GM12878 (cell line): ENCODE data around the gene MAGI2. TPM values are rescaled to one million over a fixed set of nuclear protein-coding genes. Genes with fewer than 3 reads are reported as not detected.

ENCODE experiments used
- ATAC-seq: fragments of 200-7000 bp; cut with Tn5 transposase; 3 replicates; pipeline ENCODE4 v1.9.1; 2020; ENCODE audit warnings: mild to moderate bottlenecking, moderate library complexity
- BruUV-seq: library from RNA; stranded (reverse); fragments of 400-500 nt; replicated peaks from 2 replicates; lab custom pipeline; 2021; lab: Mats Ljungman, UMichigan
- CTCF ChIA-PET: fragments of 300-600 bp; sonication (Branson Sonifier 250); formaldehyde crosslinking; extraction: SDS; loops from one replicate; lab custom pipeline; 2021; ENCODE audit warnings: inconsistent platforms; lab: Yijun Ruan, JAX
- POLR2A ChIA-PET: fragments of 350-600 bp; formaldehyde crosslinking; extraction: SDS; loops from one replicate; lab custom pipeline; 2021; ENCODE audit warnings: inconsistent platforms; lab: Charles Lee
- RAD21 ChIA-PET: fragments of 300-600 bp; sonication (Branson Sonifier 250); formaldehyde crosslinking; loops from one replicate; lab custom pipeline; 2023; ENCODE audit warnings: antibody characterized with exemption; ENCODE audit not compliant: unreplicated experiment; lab: Charles Lee
- SMC1A ChIA-PET: fragments of 300-600 bp; sonication (Branson Sonifier 250); formaldehyde crosslinking; loops from one replicate; lab custom pipeline; 2023; ENCODE audit not compliant: unreplicated experiment, uncharacterized antibody; lab: Charles Lee
- DNase-seq: peaks from one replicate; pipeline ENCODE4 v3.0.0-alpha.2; 2011; ENCODE audit warnings: low read depth, low spot score
- FAIRE-seq: peaks from 3 replicates; lab custom pipeline; 2011; peaks lifted over from hg19 to GRCh38; lab: Jason Lieb, UNC
- H2AFZ ChIP-seq: 2 replicates; pipeline ENCODE4 v1.6.0; 2011; ENCODE audit warnings: low read depth, low read length, control low read depth; ENCODE audit not compliant: control insufficient read depth
- H3K27ac ChIP-seq: 2 replicates; pipeline ENCODE4 v1.5.1; 2011; ENCODE audit warnings: control low read depth; ENCODE audit not compliant: control insufficient read depth, insufficient read depth
- H3K27me3 ChIP-seq, 2 experiments: replicated peaks in 1 of 2; 2 replicates each; pipeline versions ENCODE4 v1.6.0 to v1.6.1; 2011; ENCODE audit warnings: low read length in 1 of 2; ENCODE audit not compliant: control insufficient read depth in 2 of 2, insufficient read depth in 2 of 2
- H3K36me3 ChIP-seq, 2 experiments: 2 replicates each; pipeline ENCODE4 v1.5.1; 2011; ENCODE audit warnings: low read length in 1 of 2; ENCODE audit not compliant: control insufficient read depth in 2 of 2, insufficient read depth in 2 of 2
- H3K4me1 ChIP-seq: 2 replicates; pipeline ENCODE4 v1.6.1; 2011; ENCODE audit warnings: mild to moderate bottlenecking, low read length, moderate library complexity, mixed read lengths; ENCODE audit not compliant: control insufficient read depth, insufficient read depth
- H3K4me2 ChIP-seq: 2 replicates; pipeline ENCODE4 v1.6.0; 2011; ENCODE audit warnings: control low read depth; ENCODE audit not compliant: control insufficient read depth, insufficient read depth
- H3K4me3 ChIP-seq: fragments of 200-600 bp; sonication (generic); 2 replicates; pipeline ENCODE4 v1.5.1; 2016
- H3K79me2 ChIP-seq: 2 replicates; pipeline ENCODE4 v1.6.0; 2011; ENCODE audit warnings: low read length; ENCODE audit not compliant: control insufficient read depth, insufficient read depth
- H3K9ac ChIP-seq: 2 replicates; pipeline ENCODE4 v1.8.0; 2011; ENCODE audit warnings: low read length, control low read depth, mixed read lengths; ENCODE audit not compliant: control insufficient read depth, insufficient read depth
- H3K9me3 ChIP-seq: replicated peaks from 3 replicates; pipeline ENCODE4 v1.5.1; 2011; ENCODE audit warnings: mild to moderate bottlenecking, low read length; ENCODE audit not compliant: control insufficient read depth, insufficient read depth
- H4K20me1 ChIP-seq: 2 replicates; pipeline ENCODE4 v1.6.0; 2011; ENCODE audit not compliant: control insufficient read depth, insufficient read depth
- BHLHE40 ChIP-seq, 2 experiments: fragments of 450-650 bp in 1 of 2; IDR thresholded peaks; 2 replicates each; pipeline ENCODE4 v1.6.1; 2011 to 2017; ENCODE audit warnings: low read depth in 2 of 2, borderline replicate concordance in 1 of 2, improper control_type of control experiment in 1 of 2, low read length in 1 of 2, mild to moderate bottlenecking in 1 of 2
- ETV6 ChIP-seq, 2 experiments: fragments of 450-650 bp in 1 of 2; IDR thresholded peaks in 1 of 2; conservative IDR thresholded peaks in 1 of 2; 2 replicates each; pipeline ENCODE4 v1.6.1; 2014; ENCODE audit warnings: antibody characterized with exemption in 1 of 2, borderline replicate concordance in 1 of 2, low read depth in 1 of 2, mild to moderate bottlenecking in 1 of 2, moderate library complexity in 1 of 2
- FOXM1 ChIP-seq: IDR thresholded peaks from 2 replicates; pipeline ENCODE4 v1.6.1; 2012; ENCODE audit warnings: low read depth, mild to moderate bottlenecking, inconsistent platforms, low read length, moderate library complexity
- GABPA ChIP-seq: IDR thresholded peaks from 2 replicates; pipeline ENCODE4 v1.6.1; 2014; ENCODE audit warnings: antibody characterized with exemption, low read depth, mild to moderate bottlenecking, inconsistent platforms
- KDM1A ChIP-seq: fragments of 200-600 bp; sonication (generic); IDR thresholded peaks from 2 replicates; pipeline ENCODE4 v1.6.1; 2016; ENCODE audit warnings: borderline replicate concordance
- MEF2B ChIP-seq: fragments of 450-650 bp; IDR thresholded peaks from 2 replicates; pipeline ENCODE4 v1.6.1; 2018; ENCODE audit warnings: mild to moderate bottlenecking, moderate library complexity; ENCODE audit not compliant: partially characterized antibody, poor library complexity, severe bottlenecking
- MYC ChIP-seq: IDR thresholded peaks from 2 replicates; pipeline ENCODE4 v1.6.1; 2011; ENCODE audit warnings: mild to moderate bottlenecking, low read length, moderate library complexity, inconsistent platforms; ENCODE audit not compliant: insufficient read depth, insufficient replicate concordance, insufficient read length, severe bottlenecking
- RUNX3 ChIP-seq: IDR thresholded peaks from 2 replicates; pipeline ENCODE4 v1.6.1; 2012; ENCODE audit warnings: low read length, inconsistent platforms
- SIN3A ChIP-seq: IDR thresholded peaks from 2 replicates; pipeline ENCODE4 v1.6.1; 2012; ENCODE audit warnings: low read depth, low read length, improper control_type of control experiment
- SREBF1 ChIP-seq: IDR thresholded peaks from 2 replicates; pipeline ENCODE4 v1.6.1; 2012; ENCODE audit warnings: mild to moderate bottlenecking, low read length
- STAT3 ChIP-seq: IDR thresholded peaks from 2 replicates; pipeline ENCODE4 v1.6.1; 2011; ENCODE audit warnings: low read depth, low read length, improper control_type of control experiment
- WRNIP1 ChIP-seq: IDR thresholded peaks from 2 replicates; pipeline ENCODE4 v1.6.1; 2011; ENCODE audit warnings: low read depth, low read length, improper control_type of control experiment, borderline replicate concordance
- YBX1 ChIP-seq: fragments of 450-650 bp; IDR thresholded peaks from 2 replicates; pipeline ENCODE4 v1.6.1; 2016; ENCODE audit warnings: antibody characterized with exemption
- ZNF217 ChIP-seq: fragments of 450-650 bp; IDR thresholded peaks from 2 replicates; pipeline ENCODE4 v1.6.1; 2017; ENCODE audit warnings: antibody characterized with exemption, mild to moderate bottlenecking
- ZSCAN29 ChIP-seq: fragments of 450-650 bp; IDR thresholded peaks from 2 replicates; pipeline ENCODE4 v1.6.1; 2017; ENCODE audit warnings: mild to moderate bottlenecking, moderate library complexity
- ZZZ3 ChIP-seq: IDR thresholded peaks from 2 replicates; pipeline ENCODE4 v1.6.1; 2011; ENCODE audit warnings: low read depth; ENCODE audit not compliant: control insufficient read depth, insufficient read length
- WGBS: methylation state at CpG from one replicate; pipeline ENCODE4 v1.1.6; 2016; ENCODE audit warnings: low lambda C conversion rate; ENCODE audit not compliant: insufficient replicate concordance, insufficient coverage; ENCODE audit errors: missing lambda C conversion rate; 5-methylcytosine and 5-hydroxymethylcytosine counted together
- in situ Hi-C: fragments of 300-500 bp; cut with MboI; formaldehyde crosslinking; loops from 9 replicates; pipeline ENCODE4 v1.14.3; 2018; ENCODE audit warnings: mixed read lengths
- intact Hi-C: fragments of 100-400 bp; cut with micrococcal nuclease; formaldehyde crosslinking; loops from one replicate; pipeline ENCODE4 v1.14.2; 2022; ENCODE audit not compliant: unreplicated experiment
- polyA plus RNA-seq, 11 experiments: library from polyadenylated mRNA; depleted of rRNA in 4 of 11; unstranded in 6 of 11; stranded (reverse) in 5 of 11; fragments of >200 nt; fragmentation: Nextera tagmentation in 4 of 11; fragmentation: Illumina TruSeq in 1 of 11; extraction: Ambion mirVana in 4 of 11; extraction: Trizol in 1 of 11; gene quantifications; 1 replicate in 1 of 11; 2 replicates in 10 of 11; pipeline versions ENCODE4 v1.2.1 to v1.2.3, GENCODE V29; 2011 to 2016; ENCODE audit warnings: inconsistent platforms in 2 of 11, missing spikeins in 2 of 11, low read depth in 1 of 11
- total RNA-seq, 4 experiments: library from RNA; depleted of rRNA in 3 of 4; stranded (reverse); fragments of >200 nt in 3 of 4; fragmentation: Illumina TruSeq in 1 of 4; extraction: Trizol in 1 of 4; gene quantifications; 2 replicates each; pipeline versions ENCODE4 v1.2.1 to v1.2.3, GENCODE V29; 2013 to 2021
- TF ChIP-seq, protein P1 (sequence below): fragments of 450-650 bp; formaldehyde crosslinking; IDR thresholded peaks from 2 replicates; pipeline ENCODE4 v1.4.0; 2022; ENCODE audit warnings: mild to moderate bottlenecking, moderate library complexity

Gene MAGI2
- total and polyA plus RNA-seq, 10 of the 15 experiments (the other 5 are each of a cell fraction or from before 2014, with no cell fraction given), result 0.01 to 0.31 (median 0.05) TPM; not detected in 2

GRCh38 chr7:78103475-78103874, 1350.0 kb downstream of the MAGI2 start:
- FAIRE-seq (no peak), DNase-seq (no peak), ATAC-seq (no peak)
- Histone ChIP-seq H3K79me2 (no peaks in the 10 kb centered on the region), H3K27me3 (no peaks in the 10 kb centered on the region), H3K4me3 (no peak overlapping the region), H3K9me3 (no peaks in the 10 kb centered on the region), H3K36me3 (no peaks in the 10 kb centered on the region), H4K20me1 (no peaks in the 10 kb centered on the region), H2AFZ (no peak overlapping the region), H3K4me2 (no peak overlapping the region), H3K27ac (no peak overlapping the region), H3K4me1 (no peaks in the 10 kb centered on the region), H3K9ac (no peak overlapping the region)
- SMC1A ChIA-PET, result no interaction called here
- POLR2A ChIA-PET, result interaction anchor here (0.6 kb wide), 1 partner anchor 144 kb away, joined by 7 read pairs; no protein-coding TSS in a partner anchor
- intact Hi-C loops (no loop called here), in situ Hi-C loops (no loop called here)
- WGBS, result 34% methylated on average over 4 of the region's 4 CpGs
- no TSS peak for BruUV-seq
- RAD21 ChIA-PET, result no interaction called here
- CTCF ChIA-PET, result no interaction called here
- TF ChIP-seq MEF2B, result no peak
- no peak for TF ChIP-seq RUNX3
- no peak for TF ChIP-seq BHLHE40 (IDR thresholded peaks at IDR 0.05; ENCODE audit: borderline replicate concordance in 1 of 2, low read depth in 2 of 2, low read length in 1 of 2)
- TF ChIP-seq ETV6 (conservative IDR thresholded peaks at IDR 0.05 in 1 of 2, IDR thresholded peaks at IDR 0.05 in 1 of 2; ENCODE audit: borderline replicate concordance in 1 of 2, low read depth in 1 of 2), result no peak

DNA sequence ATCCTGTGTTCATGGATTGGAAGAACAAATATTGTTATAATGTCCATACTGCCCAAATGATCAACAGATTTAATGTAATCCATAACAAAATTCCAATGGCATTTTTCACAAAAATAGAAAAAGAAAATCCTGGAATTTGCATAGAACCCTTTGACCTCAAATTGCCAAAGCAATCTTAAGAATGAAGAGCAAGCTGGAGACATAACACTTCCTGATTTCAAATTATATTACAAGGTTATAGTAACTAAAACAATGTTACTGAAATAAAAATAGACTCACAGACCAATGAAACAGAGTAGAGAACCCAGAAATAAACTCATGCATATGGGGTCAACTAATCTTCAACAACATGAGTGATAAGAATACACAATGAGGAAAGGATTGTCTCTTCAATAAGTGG, 1352.4 kb downstream of the MAGI2 start:
- intact Hi-C loops, result no loop called here
- no peaks in the 10 kb centered on the region for H3K27me3 ChIP-seq
- H3K4me2 ChIP-seq, result no peak overlapping the region
- no TSS peak for BruUV-seq
- POLR2A ChIA-PET, result no interaction called here
- H3K36me3 ChIP-seq, result no peaks in the 10 kb centered on the region
- SMC1A ChIA-PET, result no interaction called here
- FAIRE-seq (no peak), ATAC-seq (no peak), DNase-seq (no peak)
- CTCF ChIA-PET, result no interaction called here
- H2AFZ ChIP-seq, result no peak overlapping the region
- no peaks in the 10 kb centered on the region for H3K9me3 ChIP-seq
- no peaks in the 10 kb centered on the region for H4K20me1 ChIP-seq
- no peaks in the 10 kb centered on the region for H3K79me2 ChIP-seq
- H3K4me3 ChIP-seq, result no peak overlapping the region
- no peak overlapping the region for H3K27ac ChIP-seq
- H3K9ac ChIP-seq, result no peak overlapping the region
- RAD21 ChIA-PET, result no interaction called here
- H3K4me1 ChIP-seq, result no peaks in the 10 kb centered on the region
- in situ Hi-C loops, result no loop called here
- no peak for TF ChIP-seq ZSCAN29
- no peak for TF ChIP-seq GABPA
- TF ChIP-seq KDM1A, result no peak
- TF ChIP-seq WRNIP1, result no peak
- TF ChIP-seq SREBF1, result no peak
- TF ChIP-seq FOXM1, result no peak
- no peak for TF ChIP-seq YBX1
- TF ChIP-seq, protein P1, sequence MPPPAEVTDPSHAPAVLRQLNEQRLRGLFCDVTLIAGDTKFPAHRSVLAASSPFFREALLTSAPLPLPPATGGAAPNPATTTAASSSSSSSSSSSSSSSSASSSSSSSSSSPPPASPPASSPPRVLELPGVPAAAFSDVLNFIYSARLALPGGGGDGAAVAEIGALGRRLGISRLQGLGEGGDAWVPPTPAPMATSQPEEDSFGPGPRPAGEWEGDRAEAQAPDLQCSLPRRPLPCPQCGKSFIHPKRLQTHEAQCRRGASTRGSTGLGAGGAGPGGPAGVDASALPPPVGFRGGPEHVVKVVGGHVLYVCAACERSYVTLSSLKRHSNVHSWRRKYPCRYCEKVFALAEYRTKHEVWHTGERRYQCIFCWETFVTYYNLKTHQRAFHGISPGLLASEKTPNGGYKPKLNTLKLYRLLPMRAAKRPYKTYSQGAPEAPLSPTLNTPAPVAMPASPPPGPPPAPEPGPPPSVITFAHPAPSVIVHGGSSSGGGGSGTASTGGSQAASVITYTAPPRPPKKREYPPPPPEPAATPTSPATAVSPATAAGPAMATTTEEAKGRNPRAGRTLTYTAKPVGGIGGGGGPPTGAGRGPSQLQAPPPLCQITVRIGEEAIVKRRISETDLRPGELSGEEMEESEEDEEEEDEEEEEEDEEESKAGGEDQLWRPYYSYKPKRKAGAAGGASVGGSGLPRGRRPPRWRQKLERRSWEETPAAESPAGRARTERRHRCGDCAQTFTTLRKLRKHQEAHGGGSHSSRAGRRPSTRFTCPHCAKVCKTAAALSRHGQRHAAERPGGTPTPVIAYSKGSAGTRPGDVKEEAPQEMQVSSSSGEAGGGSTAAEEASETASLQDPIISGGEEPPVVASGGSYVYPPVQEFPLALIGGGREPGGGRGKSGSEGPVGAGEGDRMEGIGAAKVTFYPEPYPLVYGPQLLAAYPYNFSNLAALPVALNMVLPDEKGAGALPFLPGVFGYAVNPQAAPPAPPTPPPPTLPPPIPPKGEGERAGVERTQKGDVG (CRISPR knock-in tag), result no peak
- TF ChIP-seq STAT3, result no peak
- no peak for TF ChIP-seq ZNF217
- TF ChIP-seq ZZZ3, result no peak
- TF ChIP-seq SIN3A, result no peak
- no peak for TF ChIP-seq MYC
